8988T (cell line): Measurements from ENCODE around the gene CARS1.

Experiments
- DNase-seq: peaks from one replicate; pipeline ENCODE4 v3.0.0; 2011

The CARS1 gene

GRCh38 chr11:2952290-2952689, 104.9 kb downstream of the CARS1 start:
- no peak for DNase-seq

DNA sequence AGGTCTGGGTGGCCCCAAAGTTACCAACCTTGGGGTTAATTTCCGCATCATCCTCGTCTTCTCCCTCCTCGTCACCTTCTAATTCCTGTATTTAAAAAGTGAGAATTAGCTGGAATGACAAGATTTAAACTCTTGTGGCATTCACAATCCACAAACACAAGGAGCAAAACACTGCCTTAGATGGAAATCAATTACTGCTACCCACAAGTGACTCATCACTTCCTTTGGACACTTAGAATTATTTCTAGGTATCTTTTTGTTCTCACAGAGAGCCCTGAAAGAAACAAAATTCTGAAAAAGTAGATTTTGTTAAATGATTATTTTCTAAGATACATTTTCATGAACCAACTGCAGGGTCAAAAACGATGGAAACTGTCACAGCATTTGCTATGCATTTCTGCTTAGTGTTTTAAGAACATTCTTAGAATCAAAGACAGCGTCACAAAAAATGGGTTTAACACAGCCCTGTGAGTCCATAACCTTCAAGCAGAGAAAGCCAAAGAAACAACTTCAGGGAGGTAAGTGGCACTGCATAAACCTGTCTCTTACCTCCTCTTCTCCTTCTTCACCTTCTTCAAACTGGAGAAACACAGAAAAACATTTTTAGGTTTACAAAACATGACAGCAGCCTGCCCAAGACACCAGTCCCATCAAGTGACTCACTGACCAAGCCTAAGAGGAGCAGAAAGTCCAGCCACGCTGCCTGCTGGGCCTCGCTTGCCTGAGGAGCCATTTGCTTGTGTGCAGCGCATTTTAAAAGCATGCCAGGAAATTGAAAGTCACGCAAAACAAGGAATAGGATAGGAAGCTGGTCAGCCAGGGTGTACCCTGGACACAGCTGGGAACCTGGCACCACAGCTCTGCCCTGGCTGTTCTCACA, 105.8 kb downstream of the CARS1 start:
- DNase-seq, result no peak
